Hepatocyte (in vitro differentiated cells): ENCODE measurements around the gene ABO. TPM values are rescaled to one million over a fixed set of nuclear protein-coding genes. Genes with fewer than 3 reads are reported as not detected.
"Not testable (repeated sequence)": the region's sequence is repeated elsewhere in the genome, so short reads cannot be mapped to it uniquely, and the experiment has no call there.

Experiments used
- DNase-seq: peaks from one replicate; pipeline ENCODE4 v3.0.0-alpha.2; 2016; ENCODE audit warnings: low spot score
- H2AFZ ChIP-seq: fragments of 200-600 bp; sonication (generic); 2 replicates; pipeline ENCODE4 v1.6.0; 2016; ENCODE audit warnings: antibody characterized with exemption, mild to moderate bottlenecking
- H3K27ac ChIP-seq: fragments of 200-600 bp; sonication (generic); 2 replicates; pipeline ENCODE4 v1.5.1; 2016; ENCODE audit warnings: mild to moderate bottlenecking
- H3K27me3 ChIP-seq: fragments of 200-600 bp; sonication (generic); 2 replicates; pipeline ENCODE4 v1.6.1; 2016
- H3K36me3 ChIP-seq: fragments of 200-600 bp; sonication (generic); replicated peaks from 2 replicates; pipeline ENCODE4 v1.5.1; 2016; ENCODE audit warnings: low read depth; ENCODE audit not compliant: insufficient read depth
- H3K4me1 ChIP-seq: fragments of 200-600 bp; sonication (generic); 2 replicates; pipeline ENCODE4 v1.5.1; 2016; ENCODE audit warnings: mild to moderate bottlenecking, moderate library complexity; ENCODE audit not compliant: insufficient read depth
- H3K4me2 ChIP-seq: fragments of 200-600 bp; sonication (generic); 2 replicates; pipeline ENCODE4 v1.6.0; 2016
- H3K4me3 ChIP-seq: fragments of 200-600 bp; sonication (generic); 2 replicates; pipeline ENCODE4 v1.5.1; 2016; ENCODE audit warnings: mild to moderate bottlenecking
- H3K79me2 ChIP-seq: fragments of 200-600 bp; sonication (generic); 2 replicates; pipeline ENCODE4 v1.6.0; 2017; ENCODE audit warnings: mild to moderate bottlenecking
- H3K9me2 ChIP-seq: fragments of 200-600 bp; sonication (generic); replicated peaks from 2 replicates; pipeline ENCODE4 v1.6.0; 2017; ENCODE audit warnings: mild to moderate bottlenecking; ENCODE audit not compliant: insufficient read depth
- H3K9me3 ChIP-seq: fragments of 200-600 bp; sonication (generic); 2 replicates; pipeline ENCODE4 v1.5.1; 2016; ENCODE audit warnings: low read depth, mild to moderate bottlenecking
- H4K20me1 ChIP-seq: fragments of 200-600 bp; sonication (generic); 2 replicates; pipeline ENCODE4 v1.6.0; 2016; ENCODE audit warnings: mild to moderate bottlenecking; ENCODE audit not compliant: insufficient read depth, poor library complexity, severe bottlenecking
- EZH2 ChIP-seq: fragments of 200-600 bp; sonication (generic); IDR thresholded peaks from 2 replicates; pipeline ENCODE4 v1.6.1; 2016; ENCODE audit warnings: antibody characterized with exemption, mild to moderate bottlenecking, borderline replicate concordance
- EZH2phosphoT487 ChIP-seq: fragments of 200-600 bp; sonication (generic); IDR thresholded peaks from one replicate; pipeline ENCODE4 v1.6.1; 2018; ENCODE audit warnings: antibody characterized with exemption, mild to moderate bottlenecking, low read depth, moderate library complexity; ENCODE audit not compliant: unreplicated experiment, severe bottlenecking
- WGBS: methylation state at CpG from one replicate; pipeline ENCODE4 v1.1.6; 2016; ENCODE audit warnings: low lambda C conversion rate; ENCODE audit errors: missing lambda C conversion rate; 5-methylcytosine and 5-hydroxymethylcytosine counted together
- polyA plus RNA-seq: library from polyadenylated mRNA; unstranded; fragments of >200 nt; fragmentation: Nextera tagmentation; extraction: Ambion mirVana; gene quantifications from 2 replicates; pipeline ENCODE4 v1.2.1, GENCODE V29; 2016
- total RNA-seq: library from RNA; depleted of rRNA; stranded (reverse); fragments of >200 nt; gene quantifications from 2 replicates; pipeline ENCODE4 v1.2.3, GENCODE V29; 2014
- TF ChIP-seq, protein P1 (sequence below): fragments of 200-600 bp; sonication (generic); IDR thresholded peaks from 2 replicates; pipeline ENCODE4 v1.5.1; 2016; ENCODE audit warnings: antibody characterized with exemption, mild to moderate bottlenecking; ENCODE audit not compliant: poor library complexity

ABO gene
- total and polyA plus RNA-seq, 2 experiments from 2014 or later: 4.8 to 15.7 TPM

DNA sequence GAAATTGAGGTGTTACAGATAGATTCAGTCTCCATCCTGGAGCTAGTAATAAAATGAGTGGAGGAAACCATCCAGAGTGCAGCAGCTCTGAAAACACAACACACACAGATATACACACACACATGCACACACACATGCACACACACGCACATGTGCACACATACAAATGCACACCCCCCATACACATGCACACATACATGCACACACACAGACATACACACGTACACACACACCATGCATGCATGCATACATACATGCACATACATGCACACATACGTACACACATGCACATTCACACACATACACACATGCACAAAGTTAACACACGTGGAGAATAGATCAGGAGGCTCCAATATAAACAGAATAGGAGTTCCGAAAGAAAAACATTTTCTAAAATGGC, 44.9 kb downstream of the ABO start:
- no peak overlapping the region for H2AFZ ChIP-seq
- H3K4me1 ChIP-seq: no peaks in the 10 kb centered on the region
- H3K79me2 ChIP-seq: no peaks in the 10 kb centered on the region
- no peaks in the 10 kb centered on the region for H3K9me2 ChIP-seq
- no peaks in the 10 kb centered on the region for H3K27me3 ChIP-seq
- H4K20me1 ChIP-seq: no peaks in the 10 kb centered on the region
- no peak overlapping the region for H3K27ac ChIP-seq
- no peak overlapping the region for H3K4me2 ChIP-seq
- 92% methylated on average over 5 of the region's 5 CpGs for WGBS
- TF ChIP-seq EZH2 (no peak), EZH2phosphoT487 (no peak)
- TF ChIP-seq, protein P1, sequence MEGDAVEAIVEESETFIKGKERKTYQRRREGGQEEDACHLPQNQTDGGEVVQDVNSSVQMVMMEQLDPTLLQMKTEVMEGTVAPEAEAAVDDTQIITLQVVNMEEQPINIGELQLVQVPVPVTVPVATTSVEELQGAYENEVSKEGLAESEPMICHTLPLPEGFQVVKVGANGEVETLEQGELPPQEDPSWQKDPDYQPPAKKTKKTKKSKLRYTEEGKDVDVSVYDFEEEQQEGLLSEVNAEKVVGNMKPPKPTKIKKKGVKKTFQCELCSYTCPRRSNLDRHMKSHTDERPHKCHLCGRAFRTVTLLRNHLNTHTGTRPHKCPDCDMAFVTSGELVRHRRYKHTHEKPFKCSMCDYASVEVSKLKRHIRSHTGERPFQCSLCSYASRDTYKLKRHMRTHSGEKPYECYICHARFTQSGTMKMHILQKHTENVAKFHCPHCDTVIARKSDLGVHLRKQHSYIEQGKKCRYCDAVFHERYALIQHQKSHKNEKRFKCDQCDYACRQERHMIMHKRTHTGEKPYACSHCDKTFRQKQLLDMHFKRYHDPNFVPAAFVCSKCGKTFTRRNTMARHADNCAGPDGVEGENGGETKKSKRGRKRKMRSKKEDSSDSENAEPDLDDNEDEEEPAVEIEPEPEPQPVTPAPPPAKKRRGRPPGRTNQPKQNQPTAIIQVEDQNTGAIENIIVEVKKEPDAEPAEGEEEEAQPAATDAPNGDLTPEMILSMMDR: no peak
- DNase-seq: no peak
- no peaks in the 10 kb centered on the region for H3K36me3 ChIP-seq
- H3K4me3 ChIP-seq: no peak overlapping the region
- H3K9me3 ChIP-seq: no peaks in the 10 kb centered on the region

DNA sequence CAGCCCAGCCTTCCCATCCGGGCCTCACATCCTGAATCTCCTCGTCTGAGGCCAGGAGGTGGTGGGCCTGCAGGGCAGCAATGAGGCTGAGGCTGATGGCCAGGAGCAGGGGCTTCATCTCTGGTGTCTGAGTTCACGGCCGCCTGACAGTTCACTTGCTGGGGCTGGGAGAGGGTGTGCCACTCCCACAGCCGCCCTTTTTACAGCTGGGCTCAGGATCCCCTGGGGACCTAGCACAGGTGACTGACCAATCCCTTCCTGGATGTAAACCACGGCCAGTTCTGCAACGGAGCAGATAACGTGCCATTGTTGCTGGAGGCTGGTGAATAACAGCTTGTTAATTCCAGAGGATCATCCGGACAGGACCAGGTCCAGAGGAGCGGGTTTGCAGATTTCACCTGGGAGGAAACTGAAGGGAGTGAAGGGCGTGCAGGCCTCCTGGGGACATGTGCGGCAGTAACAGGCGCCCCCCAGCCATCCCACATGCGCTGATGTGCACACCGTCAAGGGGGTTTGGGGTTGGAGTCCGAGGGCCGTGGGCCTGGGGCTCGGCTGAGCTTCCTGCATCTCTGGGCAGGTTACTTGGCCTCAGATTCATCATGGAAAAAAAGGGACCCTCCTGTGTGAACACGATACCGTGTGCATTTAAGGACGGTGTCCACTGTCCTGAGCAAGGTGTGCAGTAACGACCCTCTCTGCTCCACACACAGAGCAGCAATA, 46.4 kb downstream of the ABO start:
- not testable (repeated sequence) for H3K4me3 ChIP-seq, H3K27me3 ChIP-seq, H3K36me3 ChIP-seq, H2AFZ ChIP-seq, H3K9me2 ChIP-seq, H3K4me1 ChIP-seq, H3K4me2 ChIP-seq, H3K79me2 ChIP-seq, DNase-seq, H3K27ac ChIP-seq, H3K9me3 ChIP-seq, H4K20me1 ChIP-seq
- 80% methylated on average over 21 of the region's 22 CpGs for WGBS

DNA sequence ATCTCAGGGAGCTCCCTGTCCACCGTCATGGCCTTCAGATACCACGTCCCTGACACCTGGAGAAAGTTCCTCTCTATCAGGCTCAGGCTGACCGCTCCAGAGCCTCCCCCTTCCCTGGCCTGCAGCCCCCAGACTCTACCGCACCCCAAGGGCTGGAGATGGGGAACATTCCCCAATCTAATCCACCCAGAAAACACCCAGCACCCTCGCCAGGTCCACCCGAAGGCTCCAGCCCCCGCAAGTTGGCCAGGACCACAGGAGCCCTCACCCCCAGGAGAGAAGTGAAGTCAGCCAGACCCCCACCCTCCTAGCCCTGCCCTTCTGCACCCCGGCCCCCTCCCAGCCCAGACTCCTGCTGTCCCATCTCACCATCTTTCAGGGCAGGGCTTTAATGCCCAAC, 47.0 kb downstream of the ABO start:
- H3K4me1 ChIP-seq, H3K79me2 ChIP-seq, H3K27me3 ChIP-seq, H2AFZ ChIP-seq, H4K20me1 ChIP-seq, H3K9me3 ChIP-seq, DNase-seq, H3K4me2 ChIP-seq, H3K4me3 ChIP-seq, H3K27ac ChIP-seq, H3K36me3 ChIP-seq, H3K9me2 ChIP-seq: not testable (repeated sequence)
- 87% methylated on average over 7 of the region's 8 CpGs for WGBS

- Histone ChIP-seq H3K9me2 (no peaks in the 10 kb centered on the region), H3K27ac (no peak overlapping the region), H2AFZ (no peak overlapping the region), H3K79me2 (no peaks in the 10 kb centered on the region), H3K9me3 (no peaks in the 10 kb centered on the region), H4K20me1 (no peaks in the 10 kb centered on the region), H3K27me3 (no peaks in the 10 kb centered on the region), H3K36me3 (no peaks in the 10 kb centered on the region), H3K4me3 (no peak overlapping the region), H3K4me2 (no peak overlapping the region), H3K4me1 (no peaks in the 10 kb centered on the region)
- no peak for DNase-seq
- 91% methylated on average over 11 of the region's 11 CpGs for WGBS
- TF ChIP-seq, protein P1: no peak
- no peak for TF ChIP-seq EZH2
- no peak for TF ChIP-seq EZH2phosphoT487
Observed at GRCh38 chr9:133227242-133227860, 47.6 kb downstream of the ABO start.
